ENCODE measurements around the gene RIC1. TPM values are rescaled to one million over a fixed set of nuclear protein-coding genes. Genes with fewer than 3 reads are reported as not detected.

Gene RIC1
- total and polyA plus RNA-seq, 2 of the 8 experiments (the other 6 are each of a cell fraction or from before 2014, with no cell fraction given), result 10.7 to 24.5 TPM

DNA sequence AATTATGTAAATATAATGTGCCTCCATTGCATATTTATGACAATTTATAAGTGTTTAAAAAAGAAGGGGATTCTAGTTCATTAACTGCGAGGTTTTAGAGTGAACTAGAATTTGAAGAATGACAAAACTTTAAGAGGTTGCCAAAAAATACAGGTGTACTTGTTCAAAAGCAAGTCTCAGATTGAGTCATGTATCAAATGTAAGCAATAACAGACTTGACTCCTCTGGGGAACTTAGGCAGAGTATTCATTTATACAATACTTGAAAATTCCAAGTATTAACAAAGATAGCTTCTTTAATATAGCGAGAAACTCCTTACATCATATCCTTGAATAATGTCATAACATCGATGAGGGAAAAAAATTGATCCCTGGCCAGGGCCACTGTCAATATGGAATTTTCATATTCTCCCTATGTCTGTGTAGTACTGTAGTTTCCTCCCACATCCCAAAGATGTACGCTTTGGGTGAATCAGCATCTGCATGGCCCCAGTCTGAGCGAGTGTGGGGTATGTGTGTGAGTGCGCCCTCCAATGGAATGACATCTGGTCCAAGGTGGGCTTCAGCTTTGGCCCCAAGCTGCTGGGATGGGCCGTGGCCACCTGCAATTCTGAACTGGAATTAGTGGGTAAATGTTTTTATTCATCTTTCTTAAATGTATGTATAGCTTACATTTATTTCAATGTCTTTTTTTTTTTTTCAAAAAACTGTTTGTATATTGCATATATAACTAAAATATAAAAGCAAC, 70.1 kb downstream of the RIC1 start:
- no peaks in the 10 kb centered on the region for H3K9me3 ChIP-seq (ENCODE audit: insufficient read depth in 2 of 2, low read depth in 1 of 2, low read length in 1 of 2)
- H3K4me3 ChIP-seq (ENCODE audit: extremely low read depth in 1 of 4, insufficient read depth in 2 of 4, low read depth in 3 of 4, low read length in 4 of 4), result no peak overlapping the region
- no peak overlapping the region for H2BK120ac ChIP-seq (replicated peaks; ENCODE audit: low read depth, low read length)
- TF ChIP-seq HDAC2 (IDR thresholded peaks at IDR 0.05; ENCODE audit: borderline replicate concordance in 1 of 2, low read depth in 2 of 2, low read length in 2 of 2) (no peak), CTCF (IDR thresholded peaks at IDR 0.05; ENCODE audit: control extremely low read depth in 1 of 3, insufficient read depth in 1 of 3, low read depth in 1 of 3, low read length in 3 of 3) (peak in 1 of 3 experiments; percentile 12; a peak in 1 of 4 replicates), RFX5 (IDR thresholded peaks at IDR 0.05; ENCODE audit: borderline replicate concordance, low read depth, low read length) (no peak)
- DNase-seq (ENCODE audit: low read depth in 1 of 2, low spot score in 2 of 2), result no peak
- H3K23me2 ChIP-seq (ENCODE audit: low read depth, low read length), result no peaks in the 10 kb centered on the region
- no peak overlapping the region for H3K27ac ChIP-seq (ENCODE audit: low read depth, low read length)
- H2AFZ ChIP-seq (ENCODE audit: low read length), result no peak overlapping the region
- ChIA-PET POLR2A (ENCODE audit: partially characterized antibody) (interaction anchor here (0.6 to 0.7 kb wide), 2 partner anchors 72 to 206 kb away, joined by 3 to 4 read pairs; no protein-coding TSS in a partner anchor), CTCF (ENCODE audit: partially characterized antibody) (interaction anchor here (0.6 to 1.0 kb wide), 2 partner anchors 18 to 557 kb away, joined by 3 read pairs; no protein-coding TSS in a partner anchor)
- no peaks in the 10 kb centered on the region for H3K36me3 ChIP-seq (ENCODE audit: control insufficient read depth in 2 of 4, insufficient read depth in 4 of 4, low read length in 3 of 4)
- H3K4ac ChIP-seq (replicated peaks; ENCODE audit: insufficient read length, low read depth, low read length), result no peak overlapping the region
- 92% methylated on average over 7 of the region's 7 CpGs; no CpG with 5 or more reads in 1 of the 2 experiments for WGBS, 2 experiments (ENCODE audit: extremely low coverage in 1 of 2, insufficient coverage in 1 of 2, insufficient read length in 1 of 2, insufficient replicate concordance in 2 of 2, low coverage in 1 of 2, low lambda C conversion rate in 2 of 2, missing lambda C conversion rate in 1 of 2)
- H3K23ac ChIP-seq (ENCODE audit: insufficient read length), result no peak overlapping the region
- no peak overlapping the region for H3K9ac ChIP-seq (replicated peaks in 1 of 4; ENCODE audit: extremely low read depth in 1 of 4, low read depth in 3 of 4, low read length in 3 of 4)
- no peak overlapping the region for H4K8ac ChIP-seq (ENCODE audit: extremely low read depth, insufficient read depth, low read length)
- FAIRE-seq, result no peak
- no peaks in the 10 kb centered on the region for H3K27me3 ChIP-seq (replicated peaks in 1 of 4; ENCODE audit: control insufficient read depth in 3 of 4, extremely low read depth in 1 of 4, insufficient read depth in 3 of 4, low read length in 3 of 4)
- H3K4me1 ChIP-seq (replicated peaks in 1 of 4; ENCODE audit: control insufficient read depth in 3 of 4, insufficient read depth in 4 of 4, low read length in 3 of 4), result no peaks in the 10 kb centered on the region
- no peak overlapping the region for H4K5ac ChIP-seq (ENCODE audit: insufficient read length, low read depth, low read length)
- H3K4me2 ChIP-seq (ENCODE audit: insufficient read depth in 1 of 2, low read depth in 2 of 2, low read length in 2 of 2), result no peak overlapping the region
- no peak overlapping the region for H2BK15ac ChIP-seq (ENCODE audit: low read length)
- H2BK20ac ChIP-seq (ENCODE audit: low read length), result no peak overlapping the region
- H4K20me1 ChIP-seq (replicated peaks in 1 of 2; ENCODE audit: control insufficient read depth in 1 of 2, insufficient read depth in 2 of 2, low read length in 2 of 2), result peaks cover 0 to 1% of the 10 kb centered on the region in 2 experiments
- no peaks in the 10 kb centered on the region; the same call in 1 of the 2 replicates for H3K79me1 ChIP-seq (ENCODE audit: low read depth, low read length)
- H2BK5ac ChIP-seq (ENCODE audit: low read depth, low read length), result no peak overlapping the region
- H2AK5ac ChIP-seq (ENCODE audit: low read depth, low read length), result no peak overlapping the region
- no peak overlapping the region for H3K14ac ChIP-seq (ENCODE audit: insufficient read length)
- H4K91ac ChIP-seq (replicated peaks; ENCODE audit: insufficient read length, low read length), result no peak overlapping the region
- peaks cover 0 to 3% of the 10 kb centered on the region in 2 experiments; a peak in 1 of 4 replicates for H3K79me2 ChIP-seq (ENCODE audit: control insufficient read depth in 1 of 2, insufficient read depth in 2 of 2, low read length in 2 of 2)
- H2BK12ac ChIP-seq (ENCODE audit: low read depth, low read length), result no peak overlapping the region
- H3K18ac ChIP-seq (ENCODE audit: extremely low read depth, low read length), result no peak overlapping the region
- H3K56ac ChIP-seq (replicated peaks; ENCODE audit: insufficient read length, low read depth, low read length), result no peak overlapping the region
